Measurements from ENCODE around the gene SPRR3.

Gene SPRR3

DNA sequence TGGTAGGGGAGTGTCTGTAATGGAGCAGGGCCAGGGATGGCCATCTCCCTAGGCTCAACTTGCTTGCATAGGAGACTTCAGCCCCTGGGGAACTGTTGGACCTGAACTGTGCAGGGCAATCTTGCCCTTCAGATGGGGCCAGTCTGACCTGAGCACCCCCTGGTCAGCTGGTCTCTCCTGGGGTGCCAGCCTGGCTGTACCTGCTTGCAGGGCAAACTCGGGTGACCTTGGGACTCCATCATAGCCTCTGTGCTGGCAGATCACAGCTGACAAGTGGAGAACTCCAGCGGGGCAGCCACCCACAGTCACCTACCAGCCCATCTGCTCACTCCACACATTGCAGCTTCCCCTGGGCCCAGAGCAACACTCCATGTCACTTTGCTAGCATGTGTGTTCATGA lies 47.7 kb downstream of the SPRR3 start:
- no peak for DNase-seq (ENCODE audit: low read depth in 2 of 2)

Measured in stimulated activated CD8-positive, alpha-beta memory T cell treated with anti-CD3 and anti-CD28 coated beads, Interleukin-2, amount 100 ng/mL, for 1 hour (primary cell).